Adrenal gland (tissue), 12 donors: Measurements from ENCODE around the gene BEND3. TPM values are rescaled to one million over a fixed set of nuclear protein-coding genes. Genes with fewer than 3 reads are reported as not detected.

Experiments
- DNase-seq, 7 donors: peaks; one replicate each; pipeline ENCODE4 v3.0.0-alpha.2; 2019 to 2020
- H3K27ac ChIP-seq, 5 donors: fragments of 200-600 bp; sonication (generic) in 4 of 5; 1 replicate in 3 of 5; 2 replicates in 2 of 5; pipeline versions ENCODE4 v1.5.1 to v1.8.0; 2016 to 2020; ENCODE audit warnings: mild to moderate bottlenecking in 1 of 5
- H3K27me3 ChIP-seq: fragments of 200-600 bp; 2 replicates; pipeline ENCODE4 v1.8.0; 2021
- H3K36me3 ChIP-seq, 2 donors: fragments of 200-600 bp; replicated peaks in 1 of 2; 1 replicate in 1 of 2; 2 replicates in 1 of 2; pipeline versions ENCODE4 v1.5.1 to v1.8.0; 2018 to 2022
- H3K4me1 ChIP-seq, 2 donors: fragments of 200-600 bp; replicated peaks in 1 of 2; 1 replicate in 1 of 2; 2 replicates in 1 of 2; pipeline versions ENCODE4 v1.5.1 to v1.8.0; 2018 to 2021
- H3K4me3 ChIP-seq, 4 donors: fragments of 200-600 bp; sonication (generic) in 3 of 4; one replicate each; pipeline ENCODE4 v1.5.1; 2016 to 2018
- H3K9me3 ChIP-seq, 3 donors: fragments of 200-600 bp; sonication (generic) in 1 of 3; replicated peaks in 1 of 3; 1 replicate in 2 of 3; 2 replicates in 1 of 3; pipeline versions ENCODE4 v1.5.1 to v1.8.0; 2016 to 2021
- CTCF ChIP-seq, 6 experiments: fragments of 450-650 bp in 4 of 6; fragments of 200-600 bp in 2 of 6; sonication (generic) in 1 of 6; IDR thresholded peaks; 1 replicate in 5 of 6; 2 replicates in 1 of 6; pipeline versions ENCODE4 v1.5.1 to v1.8.0; 2016 to 2021; ENCODE audit warnings: antibody characterized with exemption in 6 of 6, mild to moderate bottlenecking in 2 of 6, moderate library complexity in 1 of 6
- POLR2A ChIP-seq, 2 donors: fragments of 450-650 bp; IDR thresholded peaks; one replicate each; pipeline ENCODE4 v1.6.1; 2017; ENCODE audit warnings: antibody characterized with exemption in 2 of 2, mild to moderate bottlenecking in 2 of 2, moderate library complexity in 1 of 2
- WGBS, 4 donors: extraction: QIAGEN DNeasy Blood & Tissue Kit in 2 of 4; methylation state at CpG; one replicate each; pipeline versions ENCODE4 v1.1.5 to v1.1.7; 2013 to 2017; 5-methylcytosine and 5-hydroxymethylcytosine counted together
- intact Hi-C, 2 donors: fragments of 100-400 bp; cut with DNase I; formaldehyde crosslinking; loops; one replicate each; pipeline versions ENCODE4 v1.14.1 to v1.15.0; 2022 to 2023
- polyA plus RNA-seq, 3 donors: library from polyadenylated mRNA; stranded (reverse); fragments of 200-250 nt in 2 of 3; fragments of 350-450 nt in 1 of 3; fragmentation: Illumina TruSeq in 1 of 3; extraction: RNeasy Lipid Tissue Mini Kit (QIAGEN cat#74804) in 1 of 3; gene quantifications; one replicate each; pipeline ENCODE4 v1.2.3, GENCODE V29; 2013 to 2014
- total RNA-seq, 9 donors: library from RNA; depleted of rRNA in 4 of 9; stranded (reverse); fragments of >200 nt in 4 of 9; fragments of 120-200 nt in 1 of 9; fragmentation: NEBNext Ultra II Directional in 1 of 9; extraction: Animal tissue kit (Norgen Biotek cat#: 25700) in 1 of 9; gene quantifications; one replicate each; pipeline versions ENCODE4 v1.1.0 to v1.2.4, GENCODE V29; 2013 to 2023
- donor health status: healthy with polysubstance abuse.
- donor health status: Bipolar disorder and iron deficiency.
- donor health status: DM: yes; HTN: yes; CAD: no.
- donor health status: DM: no; HTN: no; CAD: no.
- donor health status: DM: no; HTN: no; CAD: no.
- donor health status: DM: yes; HTN: yes; CAD: no.

Gene BEND3
- total and polyA plus RNA-seq, 12 donors: 0.64 to 3.5 (median 1.9) TPM

GRCh38 chr6:107116328-107116892 is 1.1 kb upstream of the BEND3 start:
- TF ChIP-seq CTCF (IDR thresholded peaks at IDR 0.05) (no peak), POLR2A (IDR thresholded peaks at IDR 0.05) (no peak)
- peak; percentile 24 to 67 (median 48) for DNase-seq
- WGBS, 4 donors: 2 to 5% (median 3%) methylated on average over 15 of the region's 15 CpGs
- intact Hi-C loops: loop anchor here in 1 of 2 donors (10.0 kb wide), 1 partner anchor 82 kb away; no protein-coding TSS in a partner anchor
- H3K36me3 ChIP-seq: no peaks in the 10 kb centered on the region
- H3K27me3 ChIP-seq: no peaks in the 10 kb centered on the region
- H3K27ac ChIP-seq: peak overlapping the region in 2 of 5 donors; percentile 38 to 66
- peak overlapping the region in 3 of 4 donors; percentile 77 to 94 (median 85) for H3K4me3 ChIP-seq
- peaks cover 0 to 17% of the 10 kb centered on the region in 2 donors for H3K4me1 ChIP-seq
- H3K9me3 ChIP-seq: peaks cover 0 to 5% (median 0%) of the 10 kb centered on the region in 3 donors

- Histone ChIP-seq H3K36me3 (no peaks in the 10 kb centered on the region), H3K9me3 (peaks cover 0 to 5% (median 0%) of the 10 kb centered on the region in 3 donors), H3K27ac (peak overlapping the region in 3 of 5 donors; percentile 38 to 82 (median 66)), H3K4me1 (peaks cover 0 to 17% of the 10 kb centered on the region in 2 donors), H3K27me3 (no peaks in the 10 kb centered on the region), H3K4me3 (peak overlapping the region in 3 of 4 donors; percentile 77 to 94 (median 85))
- no peak for TF ChIP-seq POLR2A (IDR thresholded peaks at IDR 0.05)
- TF ChIP-seq CTCF (IDR thresholded peaks at IDR 0.05): no peak
- DNase-seq: peak; percentile 30 to 50 (median 40)
- WGBS, 4 donors: 0 to 1% (median 0%) methylated on average over 21 to 45 of the region's 45 CpGs
- intact Hi-C loops: loop anchor here in 1 of 2 donors (10.0 kb wide), 1 partner anchor 81 kb away; no protein-coding TSS in a partner anchor
Measured at GRCh38 chr6:107115695-107116327, 496 bp upstream of the BEND3 start.

GRCh38 chr6:107114213-107114925 is 946 bp downstream of the BEND3 start:
- Histone ChIP-seq H3K27me3 (no peaks in the 10 kb centered on the region), H3K27ac (peak overlapping the region in 3 of 5 donors; percentile 62 to 82 (median 67)), H3K36me3 (no peaks in the 10 kb centered on the region), H3K4me3 (peak overlapping the region in 2 of 4 donors; percentile 56 to 94), H3K4me1 (peaks cover 0 to 17% of the 10 kb centered on the region in 2 donors), H3K9me3 (peaks cover 0 to 5% (median 0%) of the 10 kb centered on the region in 3 donors)
- TF ChIP-seq POLR2A (IDR thresholded peaks at IDR 0.05) (no peak), CTCF (IDR thresholded peaks at IDR 0.05) (peak; percentile 21 to 98 (median 66))
- WGBS, 4 donors: 0 to 3% (median 1%) methylated on average over 6 to 114 of the region's 116 CpGs
- peak; percentile 86 to 92 (median 89) for DNase-seq
- intact Hi-C loops: loop anchor here (5.0 to 10.0 kb wide), 2 partner anchors 80 to 87 kb away; partner anchors contain the start of gene MTRES1 (in 1 of the 2)

- intact Hi-C loops: loop anchor here (5.0 to 10.0 kb wide), 2 partner anchors 75 to 83 kb away; partner anchors contain the start of gene MTRES1 (in 1 of the 2)
- WGBS, 4 donors: 70 to 90% (median 85%) methylated on average over 1 of the region's 1 CpG
- H3K9me3 ChIP-seq: no peaks in the 10 kb centered on the region
- TF ChIP-seq CTCF (IDR thresholded peaks at IDR 0.05) (no peak), POLR2A (IDR thresholded peaks at IDR 0.05) (no peak)
- no peak for DNase-seq
- no peak overlapping the region for H3K4me3 ChIP-seq
- no peaks in the 10 kb centered on the region for H3K27me3 ChIP-seq
- no peak overlapping the region for H3K27ac ChIP-seq
- H3K36me3 ChIP-seq: no peaks in the 10 kb centered on the region
- H3K4me1 ChIP-seq: peaks cover 0 to 6% of the 10 kb centered on the region in 2 donors
Measured at GRCh38 chr6:107110200-107110599, 5.1 kb downstream of the BEND3 start.
